ENCODE measurements around the gene CEP55. TPM values are rescaled to one million over a fixed set of nuclear protein-coding genes. Genes with fewer than 3 reads are reported as not detected.
A peak's percentile ranks its signal among the peaks of the same experiment; 100 is the strongest.

Gene CEP55
- total and polyA plus RNA-seq, 4 donors = 1.6 to 3.5 (median 1.8) TPM

DNA sequence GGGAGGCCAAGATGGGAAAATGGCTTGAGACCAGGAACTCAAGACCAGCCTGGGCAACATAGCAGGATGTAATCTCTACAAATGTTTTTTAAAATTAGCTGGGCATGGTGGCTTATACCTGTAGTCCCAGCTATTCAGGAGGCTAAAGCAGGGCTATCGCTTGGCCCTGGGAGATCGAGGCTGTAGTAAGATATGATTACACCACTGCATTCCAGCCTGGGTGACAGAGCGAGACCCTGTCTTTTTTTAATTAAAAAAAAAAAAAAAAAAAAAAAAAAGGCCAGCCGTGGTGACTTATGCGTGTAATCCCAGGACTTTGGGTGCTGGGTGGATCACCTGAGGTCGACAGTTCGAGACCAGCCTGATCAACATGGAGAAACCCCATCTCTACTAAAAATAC lies 41.7 kb upstream of the CEP55 start:
- H3K27ac ChIP-seq (ENCODE audit: low read depth in 1 of 2, low read length in 1 of 2) = no peak overlapping the region
- WGBS, 2 donors = 96% methylated on average over 7 of the region's 7 CpGs
- DNase-seq (no peak), ATAC-seq (ENCODE audit: insufficient read depth, low FRiP score) (no peak)
- no peak overlapping the region for H3K4me3 ChIP-seq
- H3K4me1 ChIP-seq (ENCODE audit: control insufficient read depth in 5 of 5, insufficient read depth in 5 of 5, low read length in 5 of 5) = peaks cover 4 to 14% (median 12%) of the 10 kb centered on the region in 5 donors
- TF ChIP-seq, protein P1, sequence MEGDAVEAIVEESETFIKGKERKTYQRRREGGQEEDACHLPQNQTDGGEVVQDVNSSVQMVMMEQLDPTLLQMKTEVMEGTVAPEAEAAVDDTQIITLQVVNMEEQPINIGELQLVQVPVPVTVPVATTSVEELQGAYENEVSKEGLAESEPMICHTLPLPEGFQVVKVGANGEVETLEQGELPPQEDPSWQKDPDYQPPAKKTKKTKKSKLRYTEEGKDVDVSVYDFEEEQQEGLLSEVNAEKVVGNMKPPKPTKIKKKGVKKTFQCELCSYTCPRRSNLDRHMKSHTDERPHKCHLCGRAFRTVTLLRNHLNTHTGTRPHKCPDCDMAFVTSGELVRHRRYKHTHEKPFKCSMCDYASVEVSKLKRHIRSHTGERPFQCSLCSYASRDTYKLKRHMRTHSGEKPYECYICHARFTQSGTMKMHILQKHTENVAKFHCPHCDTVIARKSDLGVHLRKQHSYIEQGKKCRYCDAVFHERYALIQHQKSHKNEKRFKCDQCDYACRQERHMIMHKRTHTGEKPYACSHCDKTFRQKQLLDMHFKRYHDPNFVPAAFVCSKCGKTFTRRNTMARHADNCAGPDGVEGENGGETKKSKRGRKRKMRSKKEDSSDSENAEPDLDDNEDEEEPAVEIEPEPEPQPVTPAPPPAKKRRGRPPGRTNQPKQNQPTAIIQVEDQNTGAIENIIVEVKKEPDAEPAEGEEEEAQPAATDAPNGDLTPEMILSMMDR (IDR thresholded peaks at IDR 0.05; ENCODE audit: control extremely low read depth, extremely low read depth) = no peak
- no peak overlapping the region for H3K9ac ChIP-seq (ENCODE audit: insufficient read depth in 1 of 2, low read length in 2 of 2)
- peaks cover 0 to 16% (median 14%) of the 10 kb centered on the region in 4 donors for H3K36me3 ChIP-seq (ENCODE audit: control insufficient read depth in 4 of 4, insufficient read depth in 4 of 4, low read length in 4 of 4)
- H3K9me3 ChIP-seq (ENCODE audit: control insufficient read depth in 4 of 4, insufficient read depth in 3 of 4, low read length in 3 of 4) = no peaks in the 10 kb centered on the region
- H3K27me3 ChIP-seq (ENCODE audit: control insufficient read depth in 3 of 3, insufficient read depth in 3 of 3, low read length in 2 of 3) = no peaks in the 10 kb centered on the region

DNA sequence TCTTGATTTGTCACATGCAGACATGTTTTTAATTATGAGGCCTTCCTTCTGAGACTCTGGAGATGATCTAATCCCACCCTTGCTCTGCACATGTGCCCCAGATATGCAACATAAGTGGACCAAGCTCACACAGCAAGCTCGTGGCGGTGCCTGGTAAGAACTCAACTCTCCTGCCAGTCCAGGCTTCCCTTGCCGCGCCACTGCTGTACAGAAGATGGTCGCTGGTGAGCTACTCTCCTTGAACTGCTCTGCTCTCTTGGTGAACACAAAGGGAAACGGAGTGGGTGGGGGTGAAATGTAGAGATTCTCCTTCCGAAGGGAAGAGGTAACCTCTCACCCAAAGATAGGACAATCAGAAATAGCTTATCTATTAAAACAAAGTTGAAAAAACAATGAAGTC lies 39.9 kb upstream of the CEP55 start:
- Histone ChIP-seq H3K27ac (ENCODE audit: low read depth in 1 of 2, low read length in 1 of 2) (peak overlapping the region in 1 of 2 donors; percentile 17), H3K4me1 (ENCODE audit: control insufficient read depth in 5 of 5, insufficient read depth in 5 of 5, low read length in 5 of 5) (peaks cover 2 to 22% (median 16%) of the 10 kb centered on the region in 5 donors), H3K36me3 (ENCODE audit: control insufficient read depth in 4 of 4, insufficient read depth in 4 of 4, low read length in 4 of 4) (peaks cover 0 to 14% (median 11%) of the 10 kb centered on the region in 4 donors), H3K27me3 (ENCODE audit: control insufficient read depth in 3 of 3, insufficient read depth in 3 of 3, low read length in 2 of 3) (no peaks in the 10 kb centered on the region), H3K4me3 (no peak overlapping the region), H3K9me3 (ENCODE audit: control insufficient read depth in 4 of 4, insufficient read depth in 3 of 4, low read length in 3 of 4) (no peaks in the 10 kb centered on the region), H3K9ac (ENCODE audit: insufficient read depth in 1 of 2, low read length in 2 of 2) (no peak overlapping the region)
- WGBS, 2 donors = 81 to 85% methylated on average over 7 of the region's 7 CpGs
- DNase-seq = no peak
- ATAC-seq (ENCODE audit: insufficient read depth, low FRiP score) = no peak
- TF ChIP-seq, protein P1 (IDR thresholded peaks at IDR 0.05; ENCODE audit: control extremely low read depth, extremely low read depth) = no peak

DNA sequence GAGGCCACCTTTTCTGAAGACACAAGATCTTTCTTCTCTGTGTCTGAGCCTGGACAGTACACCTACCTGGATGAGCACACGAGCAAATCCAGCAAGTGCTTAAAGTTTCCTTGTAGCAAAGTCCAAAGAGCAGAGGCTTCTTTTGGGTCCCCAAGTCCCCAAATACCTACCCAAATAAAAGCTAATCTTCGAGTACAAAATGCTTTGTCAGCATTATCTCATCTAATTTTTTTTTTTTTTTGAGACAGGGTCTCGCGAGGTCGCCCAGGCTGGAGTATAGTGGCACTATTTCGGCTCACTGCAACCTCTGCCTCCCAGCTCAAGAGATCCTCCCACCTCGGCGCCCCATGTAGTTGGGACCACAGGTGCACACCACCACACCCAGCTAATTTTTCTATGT lies 38.9 kb upstream of the CEP55 start:
- ATAC-seq (ENCODE audit: insufficient read depth, low FRiP score) (no peak), DNase-seq (no peak)
- H3K9ac ChIP-seq (ENCODE audit: insufficient read depth in 1 of 2, low read length in 2 of 2) = no peak overlapping the region
- TF ChIP-seq, protein P1 (IDR thresholded peaks at IDR 0.05; ENCODE audit: control extremely low read depth, extremely low read depth) = no peak
- peak overlapping the region in 1 of 2 donors; percentile 30 for H3K27ac ChIP-seq (ENCODE audit: low read depth in 1 of 2, low read length in 1 of 2)
- no peaks in the 10 kb centered on the region for H3K27me3 ChIP-seq (ENCODE audit: control insufficient read depth in 3 of 3, insufficient read depth in 3 of 3, low read length in 2 of 3)
- 84 to 88% methylated on average over 8 of the region's 8 CpGs for WGBS, 2 donors
- H3K4me3 ChIP-seq = no peak overlapping the region
- peaks cover 0 to 25% (median 16%) of the 10 kb centered on the region in 5 donors for H3K4me1 ChIP-seq (ENCODE audit: control insufficient read depth in 5 of 5, insufficient read depth in 5 of 5, low read length in 5 of 5)
- peaks cover 0 to 12% (median 7%) of the 10 kb centered on the region in 4 donors for H3K36me3 ChIP-seq (ENCODE audit: control insufficient read depth in 4 of 4, insufficient read depth in 4 of 4, low read length in 4 of 4)
- no peaks in the 10 kb centered on the region for H3K9me3 ChIP-seq (ENCODE audit: control insufficient read depth in 4 of 4, insufficient read depth in 3 of 4, low read length in 3 of 4)

DNA sequence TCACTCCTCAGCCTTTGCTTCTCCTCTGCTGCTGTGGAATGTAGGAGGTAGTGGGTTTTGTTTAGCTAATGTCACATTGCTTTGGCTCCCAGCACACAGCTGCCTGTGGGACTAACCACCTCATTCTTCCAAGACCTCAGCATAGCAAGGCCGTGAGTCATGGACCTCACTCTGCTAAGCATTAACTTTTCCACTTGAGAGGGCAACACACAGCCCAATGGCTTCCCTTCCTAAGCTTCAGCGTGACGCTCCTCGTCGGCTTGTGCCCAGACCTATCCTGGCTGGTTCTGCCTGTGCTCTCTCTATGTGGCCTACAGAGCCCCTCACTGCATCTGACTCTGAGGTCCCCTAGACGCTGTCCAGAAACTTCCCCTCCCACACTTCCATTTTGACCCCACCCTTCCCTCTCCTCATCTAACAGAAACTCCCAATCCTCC lies 37.6 kb upstream of the CEP55 start:
- DNase-seq = peak; percentile 86 to 94 (median 86)
- 45 to 64% methylated on average over 6 of the region's 6 CpGs for WGBS, 2 donors
- TF ChIP-seq, protein P1 (IDR thresholded peaks at IDR 0.05; ENCODE audit: control extremely low read depth, extremely low read depth) = no peak

More for the DNA sequence above, 37.6 kb upstream of the CEP55 start:
- peak; percentile 88 for ATAC-seq (ENCODE audit: insufficient read depth, low FRiP score)
- no peaks in the 10 kb centered on the region for H3K27me3 ChIP-seq (ENCODE audit: control insufficient read depth in 3 of 3, insufficient read depth in 3 of 3, low read length in 2 of 3)
- H3K27ac ChIP-seq (ENCODE audit: low read depth in 1 of 2, low read length in 1 of 2) = peak overlapping the region in 1 of 2 donors; percentile 89
- H3K4me1 ChIP-seq (ENCODE audit: control insufficient read depth in 5 of 5, insufficient read depth in 5 of 5, low read length in 5 of 5) = peaks cover 0 to 29% (median 17%) of the 10 kb centered on the region in 5 donors
- H3K9me3 ChIP-seq (ENCODE audit: control insufficient read depth in 4 of 4, insufficient read depth in 3 of 4, low read length in 3 of 4) = no peaks in the 10 kb centered on the region
- no peak overlapping the region for H3K4me3 ChIP-seq
- peaks cover 0 to 9% (median 5%) of the 10 kb centered on the region in 4 donors for H3K36me3 ChIP-seq (ENCODE audit: control insufficient read depth in 4 of 4, insufficient read depth in 4 of 4, low read length in 4 of 4)
- peak overlapping the region; percentile 30 to 77 for H3K9ac ChIP-seq (ENCODE audit: insufficient read depth in 1 of 2, low read length in 2 of 2)

All from lung (tissue), 12 donors.